ENCODE data around the gene ARHGAP28. TPM values are rescaled to one million over a fixed set of nuclear protein-coding genes. Genes with fewer than 3 reads are reported as not detected.

The ARHGAP28 gene
- total RNA-seq, 3 donors from 2014 or later (not counting 1 experiment from before 2014, with no cell fraction given) = not detected

DNA sequence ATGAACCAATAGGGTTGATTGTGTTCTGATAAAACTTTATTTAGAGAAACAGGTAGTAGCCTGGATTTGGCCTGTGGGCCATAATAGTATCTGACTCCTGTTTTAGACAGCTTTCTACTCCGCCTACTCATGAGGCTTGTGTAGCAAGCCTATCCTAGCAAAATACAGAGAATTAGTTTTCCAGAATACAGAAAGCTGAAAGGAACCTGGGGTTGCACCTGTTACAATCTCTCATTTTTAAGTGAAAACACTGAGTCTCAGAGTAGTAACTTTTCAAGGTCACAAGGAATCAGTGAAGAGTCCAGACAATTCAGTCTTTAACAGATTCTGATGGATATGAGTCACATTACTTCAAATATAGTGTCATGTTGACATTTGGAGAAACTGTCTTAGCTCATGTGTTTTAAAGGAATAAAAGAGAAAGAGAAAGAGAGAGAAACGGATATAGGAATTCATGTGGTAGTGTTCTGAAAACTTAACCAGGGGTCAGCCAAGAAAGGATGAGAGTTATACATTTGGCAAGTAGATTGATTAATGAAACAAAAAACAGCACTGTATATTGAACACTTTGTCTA, 17.0 kb downstream of the ARHGAP28 start:
- Histone ChIP-seq H3K9me3 (ENCODE audit: control insufficient read depth, insufficient read depth, low read length) (no peaks in the 10 kb centered on the region), H3K4me3 (ENCODE audit: low read length) (no peak overlapping the region), H3K27ac (ENCODE audit: low read length) (no peak overlapping the region), H3K4me1 (ENCODE audit: control insufficient read depth, insufficient read depth, low read length) (no peaks in the 10 kb centered on the region), H3K27me3 (ENCODE audit: control insufficient read depth, insufficient read depth, low read length) (no peaks in the 10 kb centered on the region), H3K36me3 (ENCODE audit: control insufficient read depth, insufficient read depth, low read length) (no peaks in the 10 kb centered on the region)
- Mint-ChIP-seq H3K36me3 (no peaks in the 10 kb centered on the region), H3K9me3 (peaks cover 7 to 9% of the 10 kb centered on the region in 2 donors), H3K4me1 (no peaks in the 10 kb centered on the region), H3K27me3 (ENCODE audit: low read depth in 2 of 2) (no peaks in the 10 kb centered on the region), H3K4me3 (no peak overlapping the region), H3K27ac (no peak overlapping the region)
- no peak for DNase-seq
- ATAC-seq = no peak
- intact Hi-C loops (cut with micrococcal nuclease) = no loop called here
- 87% methylated on average over 2 of the region's 2 CpGs for WGBS (ENCODE audit: insufficient coverage)
- TF ChIP-seq, protein P1, sequence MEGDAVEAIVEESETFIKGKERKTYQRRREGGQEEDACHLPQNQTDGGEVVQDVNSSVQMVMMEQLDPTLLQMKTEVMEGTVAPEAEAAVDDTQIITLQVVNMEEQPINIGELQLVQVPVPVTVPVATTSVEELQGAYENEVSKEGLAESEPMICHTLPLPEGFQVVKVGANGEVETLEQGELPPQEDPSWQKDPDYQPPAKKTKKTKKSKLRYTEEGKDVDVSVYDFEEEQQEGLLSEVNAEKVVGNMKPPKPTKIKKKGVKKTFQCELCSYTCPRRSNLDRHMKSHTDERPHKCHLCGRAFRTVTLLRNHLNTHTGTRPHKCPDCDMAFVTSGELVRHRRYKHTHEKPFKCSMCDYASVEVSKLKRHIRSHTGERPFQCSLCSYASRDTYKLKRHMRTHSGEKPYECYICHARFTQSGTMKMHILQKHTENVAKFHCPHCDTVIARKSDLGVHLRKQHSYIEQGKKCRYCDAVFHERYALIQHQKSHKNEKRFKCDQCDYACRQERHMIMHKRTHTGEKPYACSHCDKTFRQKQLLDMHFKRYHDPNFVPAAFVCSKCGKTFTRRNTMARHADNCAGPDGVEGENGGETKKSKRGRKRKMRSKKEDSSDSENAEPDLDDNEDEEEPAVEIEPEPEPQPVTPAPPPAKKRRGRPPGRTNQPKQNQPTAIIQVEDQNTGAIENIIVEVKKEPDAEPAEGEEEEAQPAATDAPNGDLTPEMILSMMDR (IDR thresholded peaks at IDR 0.05) = no peak

GRCh38 chr18:6747646-6748045, 18.1 kb downstream of the ARHGAP28 start:
- Mint-ChIP-seq H3K27ac (no peak overlapping the region), H3K36me3 (no peaks in the 10 kb centered on the region), H3K4me1 (no peaks in the 10 kb centered on the region), H3K27me3 (ENCODE audit: low read depth in 2 of 2) (no peaks in the 10 kb centered on the region), H3K9me3 (peaks cover 7 to 8% of the 10 kb centered on the region in 2 donors), H3K4me3 (no peak overlapping the region)
- 80% methylated on average over 1 of the region's 2 CpGs for WGBS (ENCODE audit: insufficient coverage)
- no peak for ATAC-seq
- no peaks in the 10 kb centered on the region for H3K9me3 ChIP-seq (ENCODE audit: control insufficient read depth, insufficient read depth, low read length)
- H3K4me3 ChIP-seq (ENCODE audit: low read length) = no peak overlapping the region
- H3K27me3 ChIP-seq (ENCODE audit: control insufficient read depth, insufficient read depth, low read length) = no peaks in the 10 kb centered on the region
- DNase-seq = no peak
- intact Hi-C loops (cut with micrococcal nuclease) = no loop called here
- H3K4me1 ChIP-seq (ENCODE audit: control insufficient read depth, insufficient read depth, low read length) = no peaks in the 10 kb centered on the region
- H3K27ac ChIP-seq (ENCODE audit: low read length) = no peak overlapping the region
- no peaks in the 10 kb centered on the region for H3K36me3 ChIP-seq (ENCODE audit: control insufficient read depth, insufficient read depth, low read length)
- TF ChIP-seq, protein P1 (IDR thresholded peaks at IDR 0.05) = no peak

GRCh38 chr18:6748241-6748640, 18.7 kb downstream of the ARHGAP28 start:
- intact Hi-C loops (cut with micrococcal nuclease) = no loop called here
- WGBS (ENCODE audit: insufficient coverage) = 69% methylated on average over 1 of the region's 2 CpGs

More at GRCh38 chr18:6748241-6748640, 18.7 kb downstream of the ARHGAP28 start:
- Histone ChIP-seq H3K4me1 (ENCODE audit: control insufficient read depth, insufficient read depth, low read length) (no peaks in the 10 kb centered on the region), H3K9me3 (ENCODE audit: control insufficient read depth, insufficient read depth, low read length) (no peaks in the 10 kb centered on the region), H3K4me3 (ENCODE audit: low read length) (no peak overlapping the region), H3K36me3 (ENCODE audit: control insufficient read depth, insufficient read depth, low read length) (no peaks in the 10 kb centered on the region), H3K27ac (ENCODE audit: low read length) (no peak overlapping the region), H3K27me3 (ENCODE audit: control insufficient read depth, insufficient read depth, low read length) (no peaks in the 10 kb centered on the region)
- Mint-ChIP-seq H3K36me3 (no peaks in the 10 kb centered on the region), H3K4me1 (no peaks in the 10 kb centered on the region), H3K4me3 (no peak overlapping the region), H3K27me3 (ENCODE audit: low read depth in 2 of 2) (no peaks in the 10 kb centered on the region), H3K9me3 (peaks cover 7 to 8% of the 10 kb centered on the region in 2 donors), H3K27ac (no peak overlapping the region)
- TF ChIP-seq, protein P1 (IDR thresholded peaks at IDR 0.05) = no peak
- ATAC-seq (no peak), DNase-seq (no peak)

Measured in natural killer cell (primary cell).